Measurements from ENCODE around the gene UROS.

GRCh38 chr10:125768219-125768855, 54.7 kb downstream of the UROS start:
- TF ChIP-seq CTCF (IDR thresholded peaks at IDR 0.05) (no peak), POLR2A (IDR thresholded peaks at IDR 0.05) (no peak)
